GM12891 (cell line): ENCODE results near the gene EVX1.

Experiments used
- POLR2A ChIP-seq: IDR thresholded peaks from 2 replicates; pipeline ENCODE4 v1.6.1; 2011; ENCODE audit warnings: low read depth, low read length, control low read depth
- POLR2AphosphoS5 ChIP-seq: IDR thresholded peaks from 2 replicates; pipeline ENCODE4 v1.6.1; 2011; ENCODE audit warnings: low read depth, low read length, control low read depth
- POU2F2 ChIP-seq: IDR thresholded peaks from 2 replicates; pipeline ENCODE4 v1.6.1; 2011; ENCODE audit warnings: low read depth, mild to moderate bottlenecking, control low read depth, low read length, moderate library complexity
- TAF1 ChIP-seq: IDR thresholded peaks from 2 replicates; pipeline ENCODE4 v1.6.1; 2011; ENCODE audit warnings: low read depth, low read length, control low read depth

DNA sequence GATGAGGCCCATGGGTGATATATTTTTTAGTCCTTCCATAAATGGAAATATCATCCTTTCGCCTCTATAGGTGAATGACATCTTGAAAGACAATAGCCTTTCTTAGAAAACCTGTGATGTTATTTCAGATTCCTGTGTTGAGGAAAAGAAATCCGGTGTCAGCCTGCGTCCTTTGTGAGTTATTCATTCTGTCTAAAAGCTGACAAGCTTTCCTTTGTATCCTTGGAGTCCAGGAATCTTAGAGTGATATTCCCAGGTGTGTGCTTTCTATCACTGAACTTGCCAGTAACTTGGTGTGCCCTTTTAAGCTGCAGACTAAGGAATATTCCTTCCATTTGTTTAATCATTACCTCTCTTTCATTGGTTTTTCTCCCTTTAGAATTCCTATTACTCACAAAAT is 41.0 kb downstream of the EVX1 start:
- TF ChIP-seq POLR2A (no peak), TAF1 (no peak), POLR2AphosphoS5 (no peak), POU2F2 (no peak)
